Smooth muscle cell (in vitro differentiated cells): Measurements from ENCODE around the gene UCK1. TPM values are rescaled to one million over a fixed set of nuclear protein-coding genes. Genes with fewer than 3 reads are reported as not detected.

ENCODE experiments used
- DNase-seq: peaks from one replicate; lab custom pipeline; 2025; ENCODE audit not compliant: unreplicated experiment; lab: John Stamatoyannopoulos, UW
- H2AFZ ChIP-seq: fragments of 200-600 bp; sonication (generic); 2 replicates; pipeline ENCODE4 v1.6.0; 2016; ENCODE audit warnings: antibody characterized with exemption, low read depth, mild to moderate bottlenecking
- H3F3A ChIP-seq: fragments of 200-600 bp; sonication (generic); 2 replicates; pipeline ENCODE4 v1.6.0; 2017; ENCODE audit warnings: antibody characterized with exemption, low read depth
- H3K27ac ChIP-seq: fragments of 200-600 bp; sonication (generic); 2 replicates; pipeline ENCODE4 v1.5.1; 2016; ENCODE audit warnings: low read depth, mild to moderate bottlenecking
- H3K27me3 ChIP-seq: fragments of 200-600 bp; sonication (generic); 2 replicates; pipeline ENCODE4 v1.6.1; 2016; ENCODE audit warnings: low read depth, mild to moderate bottlenecking
- H3K36me3 ChIP-seq: fragments of 200-600 bp; sonication (generic); 2 replicates; pipeline ENCODE4 v1.5.1; 2016; ENCODE audit warnings: low read depth
- H3K4me1 ChIP-seq: fragments of 200-600 bp; sonication (generic); 2 replicates; pipeline ENCODE4 v1.5.1; 2016; ENCODE audit warnings: low read depth
- H3K4me2 ChIP-seq: fragments of 200-600 bp; sonication (generic); 2 replicates; pipeline ENCODE4 v1.6.0; 2016; ENCODE audit warnings: mild to moderate bottlenecking
- H3K4me3 ChIP-seq: fragments of 200-600 bp; sonication (generic); 2 replicates; pipeline ENCODE4 v1.5.1; 2016; ENCODE audit warnings: mild to moderate bottlenecking
- H3K79me2 ChIP-seq: fragments of 200-600 bp; sonication (generic); 2 replicates; pipeline ENCODE4 v1.6.0; 2016; ENCODE audit warnings: low read depth, mild to moderate bottlenecking
- H3K9ac ChIP-seq: fragments of 200-600 bp; sonication (generic); 2 replicates; pipeline ENCODE4 v1.6.0; 2016; ENCODE audit warnings: low read depth
- H3K9me3 ChIP-seq: fragments of 200-600 bp; sonication (generic); replicated peaks from 2 replicates; pipeline ENCODE4 v1.5.1; 2016; ENCODE audit warnings: low read depth
- H4K20me1 ChIP-seq: fragments of 200-600 bp; sonication (generic); 2 replicates; pipeline ENCODE4 v1.6.0; 2016; ENCODE audit warnings: low read depth
- WGBS: methylation state at CpG from one replicate; pipeline ENCODE4 v1.1.7; 2016; ENCODE audit warnings: low lambda C conversion rate; 5-methylcytosine and 5-hydroxymethylcytosine counted together
- polyA plus RNA-seq: library from polyadenylated mRNA; unstranded; fragments of >200 nt; fragmentation: Nextera tagmentation; extraction: Ambion mirVana; gene quantifications from 2 replicates; pipeline ENCODE4 v1.2.1, GENCODE V29; 2016
- total RNA-seq: library from RNA; depleted of rRNA; stranded (reverse); fragments of >200 nt; gene quantifications from 2 replicates; pipeline ENCODE4 v1.2.3, GENCODE V29; 2014
- TF ChIP-seq, protein P1 (sequence below): fragments of 200-600 bp; sonication (generic); IDR thresholded peaks from 2 replicates; pipeline ENCODE4 v1.5.1; 2017; ENCODE audit warnings: borderline replicate concordance, mild to moderate bottlenecking, antibody characterized with exemption; ENCODE audit not compliant: insufficient read depth, poor library complexity, severe bottlenecking

The UCK1 gene
- total and polyA plus RNA-seq, 2 experiments from 2014 or later, result 9.7 to 20.2 TPM

DNA sequence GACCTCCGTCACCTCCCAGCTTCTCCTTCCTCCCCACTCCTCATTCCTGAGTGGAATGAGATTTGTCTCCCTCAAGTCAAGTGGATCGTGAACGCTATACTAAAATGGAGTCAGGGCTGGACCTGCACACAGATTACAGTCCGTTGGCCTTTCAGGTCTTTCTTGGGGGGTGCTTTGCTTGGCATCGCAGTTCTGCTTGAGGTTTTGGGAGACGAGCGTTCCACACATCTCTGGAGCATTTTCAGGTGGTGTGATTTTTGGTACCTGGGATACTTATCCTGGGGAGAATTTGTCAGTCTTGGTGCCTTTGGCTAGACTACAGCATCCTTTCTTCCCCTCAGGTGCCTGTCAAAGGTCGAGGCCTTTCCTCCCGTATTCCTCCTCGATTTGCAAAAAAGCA is 52.2 kb downstream of the UCK1 start:
- Histone ChIP-seq H3F3A (no peaks in the 10 kb centered on the region), H2AFZ (no peak overlapping the region), H3K9ac (no peak overlapping the region), H3K79me2 (peaks cover 24% of the 10 kb centered on the region), H4K20me1 (peaks cover 84% of the 10 kb centered on the region), H3K4me3 (no peak overlapping the region), H3K9me3 (no peaks in the 10 kb centered on the region), H3K4me1 (no peaks in the 10 kb centered on the region), H3K27me3 (no peaks in the 10 kb centered on the region), H3K27ac (no peak overlapping the region), H3K4me2 (no peak overlapping the region), H3K36me3 (peaks cover 4% of the 10 kb centered on the region)
- 97% methylated on average over 10 of the region's 10 CpGs for WGBS
- TF ChIP-seq, protein P1, sequence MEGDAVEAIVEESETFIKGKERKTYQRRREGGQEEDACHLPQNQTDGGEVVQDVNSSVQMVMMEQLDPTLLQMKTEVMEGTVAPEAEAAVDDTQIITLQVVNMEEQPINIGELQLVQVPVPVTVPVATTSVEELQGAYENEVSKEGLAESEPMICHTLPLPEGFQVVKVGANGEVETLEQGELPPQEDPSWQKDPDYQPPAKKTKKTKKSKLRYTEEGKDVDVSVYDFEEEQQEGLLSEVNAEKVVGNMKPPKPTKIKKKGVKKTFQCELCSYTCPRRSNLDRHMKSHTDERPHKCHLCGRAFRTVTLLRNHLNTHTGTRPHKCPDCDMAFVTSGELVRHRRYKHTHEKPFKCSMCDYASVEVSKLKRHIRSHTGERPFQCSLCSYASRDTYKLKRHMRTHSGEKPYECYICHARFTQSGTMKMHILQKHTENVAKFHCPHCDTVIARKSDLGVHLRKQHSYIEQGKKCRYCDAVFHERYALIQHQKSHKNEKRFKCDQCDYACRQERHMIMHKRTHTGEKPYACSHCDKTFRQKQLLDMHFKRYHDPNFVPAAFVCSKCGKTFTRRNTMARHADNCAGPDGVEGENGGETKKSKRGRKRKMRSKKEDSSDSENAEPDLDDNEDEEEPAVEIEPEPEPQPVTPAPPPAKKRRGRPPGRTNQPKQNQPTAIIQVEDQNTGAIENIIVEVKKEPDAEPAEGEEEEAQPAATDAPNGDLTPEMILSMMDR, result no peak
- DNase-seq, result no peak

DNA sequence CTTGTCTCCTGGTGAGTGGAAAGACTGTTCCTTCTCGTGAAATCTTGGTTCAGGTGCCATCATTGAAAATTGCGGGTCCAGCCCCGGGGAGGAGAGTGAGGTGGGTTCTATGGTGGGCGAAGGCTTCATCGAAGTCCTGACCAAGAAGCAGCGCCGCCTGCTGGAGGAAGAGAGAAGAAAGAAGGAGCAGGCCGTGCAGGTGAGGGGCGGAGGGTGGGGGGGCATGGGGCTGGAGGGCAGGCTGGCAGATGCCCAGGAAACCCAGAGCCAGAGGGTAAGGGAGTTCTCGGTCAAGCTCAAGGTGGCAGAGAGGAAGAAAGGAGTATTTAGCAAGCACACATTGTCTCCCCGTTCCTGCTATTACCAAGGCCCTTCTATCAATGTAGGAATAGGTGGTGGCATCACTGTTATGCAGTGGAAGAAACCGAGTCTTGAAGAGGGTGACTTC is 52.6 kb downstream of the UCK1 start:
- no peak overlapping the region for H3K4me2 ChIP-seq
- DNase-seq, result no peak
- H3K27ac ChIP-seq, result no peak overlapping the region
- TF ChIP-seq, protein P1, result peak; percentile 56
- H3K4me1 ChIP-seq, result no peaks in the 10 kb centered on the region
- no peaks in the 10 kb centered on the region for H3K27me3 ChIP-seq
- no peak overlapping the region for H3K4me3 ChIP-seq
- H2AFZ ChIP-seq, result no peak overlapping the region
- no peaks in the 10 kb centered on the region for H3K9me3 ChIP-seq
- H3F3A ChIP-seq, result no peaks in the 10 kb centered on the region
- H3K36me3 ChIP-seq, result peaks cover 4% of the 10 kb centered on the region
- WGBS, result 84% methylated on average over 7 of the region's 12 CpGs
- H3K79me2 ChIP-seq, result peaks cover 24% of the 10 kb centered on the region
- peaks cover 82% of the 10 kb centered on the region for H4K20me1 ChIP-seq
- H3K9ac ChIP-seq, result no peak overlapping the region

DNA sequence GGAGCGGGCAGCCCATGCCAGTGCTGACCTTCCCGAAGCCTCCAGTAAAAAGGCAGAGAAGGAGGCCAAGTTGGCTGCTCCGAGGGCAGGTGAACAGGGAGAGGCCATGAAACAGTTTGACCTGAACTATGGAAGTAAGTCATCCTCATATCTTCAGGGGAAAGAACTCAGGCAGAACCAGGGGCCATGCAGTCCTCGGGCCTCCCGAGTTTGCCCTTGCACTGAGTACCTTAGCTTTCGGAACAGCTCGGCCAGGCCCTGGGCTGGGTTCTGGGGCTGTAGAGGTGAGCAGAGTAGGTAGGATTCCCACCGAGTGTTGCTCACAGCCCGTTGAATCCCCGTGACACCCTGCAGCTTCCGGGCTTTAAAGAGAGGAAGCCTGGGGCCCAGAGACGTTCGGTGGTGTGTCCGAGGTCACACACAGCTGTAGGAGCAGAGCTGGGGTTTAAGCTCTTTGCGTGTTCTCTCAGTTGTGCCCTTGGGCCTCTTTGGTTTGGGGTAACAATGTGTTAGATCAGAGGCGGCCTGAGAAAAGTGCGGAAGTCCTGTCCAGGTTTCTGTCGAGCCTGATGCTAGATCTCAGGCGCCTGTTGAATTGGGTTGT is 53.1 kb downstream of the UCK1 start:
- no peak overlapping the region for H3K27ac ChIP-seq
- peaks cover 29% of the 10 kb centered on the region for H3K79me2 ChIP-seq
- TF ChIP-seq, protein P1, result no peak
- no peaks in the 10 kb centered on the region for H3K4me1 ChIP-seq
- no peak overlapping the region for H2AFZ ChIP-seq
- no peak overlapping the region for H3K4me3 ChIP-seq
- no peaks in the 10 kb centered on the region for H3F3A ChIP-seq
- no peaks in the 10 kb centered on the region for H3K9me3 ChIP-seq
- H3K27me3 ChIP-seq, result no peaks in the 10 kb centered on the region
- no peak overlapping the region for H3K9ac ChIP-seq
- no peak for DNase-seq
- H3K4me2 ChIP-seq, result no peak overlapping the region
- WGBS, result 97% methylated on average over 19 of the region's 19 CpGs
- H4K20me1 ChIP-seq, result peaks cover 85% of the 10 kb centered on the region
- peaks cover 4% of the 10 kb centered on the region for H3K36me3 ChIP-seq

DNA sequence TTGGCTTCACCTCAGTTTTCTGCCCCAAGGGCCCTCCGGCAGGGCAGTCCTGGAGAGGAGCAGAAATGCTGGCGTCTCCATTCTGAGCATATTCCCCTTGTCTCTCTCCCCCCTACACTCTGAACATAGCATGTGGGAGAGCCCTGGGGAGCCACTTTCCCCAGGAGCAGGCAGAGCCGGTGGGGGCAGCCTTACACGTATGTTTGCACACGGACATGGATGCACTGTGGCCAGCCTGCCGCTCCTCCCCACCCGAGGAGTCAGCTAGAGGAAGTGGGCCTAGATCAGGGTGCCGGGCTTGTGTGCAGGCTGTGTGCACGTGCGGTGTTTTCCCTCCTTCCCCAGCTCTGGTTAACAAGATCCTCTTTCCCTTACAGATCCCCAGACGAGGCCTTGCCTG is 53.7 kb downstream of the UCK1 start:
- Histone ChIP-seq H4K20me1 (peaks cover 89% of the 10 kb centered on the region), H3K27ac (no peak overlapping the region), H3K36me3 (peaks cover 4% of the 10 kb centered on the region), H3K4me3 (no peak overlapping the region), H3K79me2 (peaks cover 33% of the 10 kb centered on the region), H3K4me1 (no peaks in the 10 kb centered on the region), H3K4me2 (no peak overlapping the region), H3F3A (no peaks in the 10 kb centered on the region), H3K9ac (no peak overlapping the region), H3K27me3 (no peaks in the 10 kb centered on the region), H2AFZ (no peak overlapping the region), H3K9me3 (no peaks in the 10 kb centered on the region)
- TF ChIP-seq, protein P1, result no peak
- WGBS, result 96% methylated on average over 11 of the region's 11 CpGs
- DNase-seq, result no peak
